ENCODE results near the gene LSAMP.

The LSAMP gene

DNA sequence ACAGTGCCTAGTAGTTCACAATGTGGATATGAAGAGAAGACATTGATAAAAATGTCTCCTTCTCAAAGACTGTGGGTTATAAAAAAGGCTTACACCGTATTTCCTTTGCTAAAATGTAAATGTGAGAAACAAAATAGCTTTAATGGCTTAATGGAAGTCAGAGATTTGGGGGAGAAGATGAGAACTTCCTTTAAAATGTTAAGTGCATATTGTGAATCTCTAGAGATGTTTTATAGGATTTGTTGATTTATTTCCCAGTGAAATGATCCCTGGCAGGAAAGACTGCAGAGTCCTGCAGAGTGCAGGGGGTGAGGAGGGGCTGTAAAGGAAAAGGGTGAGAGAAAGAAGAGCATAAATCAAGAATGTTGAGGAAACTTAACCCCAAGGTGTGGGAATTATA, 516.9 kb downstream of the LSAMP start:
- no peak for DNase-seq

DNA sequence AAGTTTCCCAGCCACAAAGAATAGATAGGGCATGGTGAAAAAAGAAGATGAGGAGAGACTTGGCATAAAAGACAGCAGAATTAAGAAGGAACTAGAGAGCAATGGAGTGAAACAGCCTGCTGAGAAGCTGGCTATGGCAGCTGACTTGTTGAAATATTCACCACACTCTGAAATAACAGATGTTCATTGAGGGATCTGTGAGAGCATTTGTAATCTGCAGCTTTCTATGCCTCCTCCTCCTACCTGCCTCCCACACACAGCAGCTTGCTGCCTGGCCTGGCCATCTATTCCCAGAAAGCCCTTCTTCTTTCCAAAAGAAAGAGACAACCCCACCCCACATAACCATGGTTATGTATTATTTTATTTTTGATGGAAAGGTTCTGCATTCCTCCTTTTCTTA, 518.1 kb downstream of the LSAMP start:
- DNase-seq: no peak

DNA sequence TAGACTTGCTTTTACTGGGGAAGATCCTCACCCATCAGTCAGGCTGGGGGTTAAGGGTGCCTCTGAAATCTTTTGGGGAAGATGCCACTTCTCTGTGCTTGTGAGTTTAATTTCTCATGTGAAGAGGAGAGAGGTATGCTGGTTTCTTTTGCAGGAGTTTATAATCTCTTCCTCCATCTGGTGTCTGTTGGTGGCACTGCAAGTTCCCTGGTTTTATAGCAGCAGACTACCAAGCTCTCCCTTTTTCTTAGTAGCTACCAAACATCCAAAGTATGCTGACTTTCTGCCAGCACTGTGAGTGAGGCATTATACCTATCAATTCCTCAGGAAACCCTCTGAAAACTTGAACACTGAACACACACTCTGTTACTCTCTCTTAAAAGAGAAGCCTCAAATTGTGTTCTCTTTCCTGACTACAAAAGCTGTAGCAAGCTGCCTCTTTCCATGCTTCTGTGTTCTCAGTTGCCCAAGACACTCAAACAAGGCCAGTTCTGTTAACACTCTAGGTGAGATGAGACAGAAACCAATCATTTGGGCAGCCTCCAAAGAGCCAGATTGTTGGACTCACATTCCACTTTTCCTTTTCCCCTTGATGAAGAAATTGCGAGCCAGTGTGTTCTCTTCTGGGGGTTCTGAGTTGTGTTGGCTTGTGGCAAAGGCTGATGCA, 522.5 kb downstream of the LSAMP start:
- no peak for DNase-seq

DNA sequence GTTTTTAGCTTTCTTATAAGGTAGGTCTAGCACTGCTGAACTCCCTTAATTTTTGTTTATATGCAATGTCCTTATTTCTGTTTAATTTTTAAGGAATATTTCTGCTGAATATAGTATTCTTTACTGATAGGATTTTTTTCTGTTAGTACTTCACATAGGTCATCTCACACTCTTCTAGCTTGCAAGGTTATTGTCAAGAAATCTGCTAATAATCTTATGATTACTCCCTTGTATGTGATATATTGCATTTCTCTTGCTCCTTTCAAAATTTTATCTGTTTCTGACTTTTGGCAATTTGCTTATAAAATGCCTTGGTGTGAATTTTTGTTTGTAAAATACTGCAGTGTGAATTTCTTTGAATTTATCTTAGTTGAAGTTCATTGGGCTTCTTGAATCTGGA, 523.6 kb downstream of the LSAMP start:
- DNase-seq: no peak

DNA sequence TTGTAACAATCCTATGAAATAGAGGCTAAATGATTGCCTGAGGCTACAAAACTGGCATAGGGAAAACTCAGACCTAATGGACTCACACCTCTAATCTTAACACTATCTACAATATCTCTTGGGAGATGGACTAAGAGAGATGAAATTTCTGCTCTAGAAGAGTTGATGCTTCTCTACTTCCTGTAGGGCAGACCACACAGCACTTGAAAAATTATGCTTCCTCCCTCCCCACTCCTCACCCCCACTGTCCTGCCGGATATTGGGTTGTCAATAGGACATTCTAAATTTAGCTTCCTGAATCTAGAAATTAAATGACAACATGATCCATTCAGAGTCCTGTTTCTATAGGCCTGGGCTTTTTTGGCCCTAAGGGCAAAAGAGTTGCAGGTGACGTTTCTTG, 526.4 kb downstream of the LSAMP start:
- no peak for DNase-seq

DNA sequence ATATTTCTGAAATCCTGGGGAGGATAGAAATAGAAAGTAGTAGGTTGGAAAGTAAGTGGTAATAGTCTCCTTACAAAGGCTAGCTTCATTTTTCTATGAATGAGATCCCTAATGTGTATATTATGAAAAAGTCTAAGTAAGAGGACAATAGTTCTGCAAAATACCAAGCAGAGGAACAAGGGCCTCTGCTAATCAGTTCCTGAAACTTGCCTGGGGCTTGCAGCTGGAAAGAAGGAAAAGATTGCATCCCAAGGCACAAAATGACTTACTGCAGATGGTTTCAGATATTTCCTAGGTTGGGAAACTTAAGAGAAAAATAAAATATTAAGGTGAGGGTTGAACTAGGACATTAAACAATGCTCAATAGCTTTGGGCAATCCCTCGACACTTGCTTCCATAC, 528.4 kb downstream of the LSAMP start:
- no peak for DNase-seq

DNA sequence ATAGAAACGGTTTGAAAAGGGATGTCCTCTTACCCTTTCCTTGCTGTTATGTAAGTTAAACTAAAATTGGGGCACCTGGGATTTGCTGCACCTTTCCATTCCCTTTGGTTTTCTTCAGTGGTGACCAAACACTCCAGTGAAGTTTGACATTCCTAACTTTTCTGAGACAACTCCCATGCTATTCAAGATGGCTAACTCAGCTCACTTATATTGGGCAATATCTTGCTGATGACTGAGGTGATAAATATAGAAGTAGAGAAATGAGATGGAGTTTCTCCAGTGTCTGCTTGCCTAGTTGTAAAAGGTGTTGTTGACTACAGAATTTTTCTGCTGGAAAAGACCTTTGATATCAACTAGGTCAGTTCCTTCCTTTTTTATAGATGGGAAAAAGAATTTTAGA, 530.2 kb downstream of the LSAMP start:
- no peak for DNase-seq

DNA sequence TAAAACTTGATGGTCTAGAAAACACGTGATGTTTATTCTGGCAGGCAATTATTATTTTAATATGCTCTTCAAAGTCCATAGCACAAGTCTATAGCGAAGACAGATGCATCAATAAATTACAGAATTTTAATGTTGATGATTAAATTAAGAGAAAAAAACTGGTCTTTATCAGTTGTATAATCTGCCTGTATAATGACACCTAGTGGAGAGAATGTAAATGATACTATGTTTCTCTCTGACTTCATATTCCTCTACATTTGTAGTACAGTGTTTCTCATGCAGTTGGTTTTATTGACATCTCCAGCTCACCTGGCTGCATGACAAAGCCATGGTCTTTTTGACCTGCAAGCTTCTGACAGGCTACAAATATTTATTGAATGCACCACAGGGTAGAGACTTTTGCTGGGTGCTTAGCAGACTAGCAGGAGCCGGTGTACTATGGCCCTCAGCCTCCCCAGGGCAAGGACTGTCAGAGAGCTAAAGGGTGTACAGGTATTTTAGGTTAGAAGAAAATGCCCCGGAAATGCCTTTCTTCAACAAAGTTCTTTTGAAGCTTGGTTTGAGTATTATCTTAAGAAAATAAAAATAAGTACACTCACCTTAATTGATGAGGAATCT, 532.1 kb downstream of the LSAMP start:
- DNase-seq: no peak

DNA sequence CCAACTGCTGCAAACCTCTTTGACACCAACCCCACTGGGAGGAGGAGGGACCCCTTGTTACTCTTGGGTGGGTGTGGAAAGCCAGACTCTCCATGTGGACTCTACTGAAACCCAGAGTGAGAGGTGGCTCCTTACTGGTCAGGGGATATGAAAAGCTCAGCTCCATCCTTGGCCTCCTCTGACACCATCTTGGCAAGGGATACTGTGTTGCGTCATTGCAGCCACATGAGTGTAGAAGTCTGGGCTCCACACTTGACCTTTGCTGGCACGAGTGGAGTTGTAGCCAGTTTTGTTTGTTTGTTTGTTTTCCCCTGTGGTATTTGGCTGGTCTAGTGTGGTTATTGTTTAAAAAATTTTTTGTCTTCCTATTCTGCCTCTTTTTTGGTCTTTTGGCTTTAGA, 532.9 kb downstream of the LSAMP start:
- DNase-seq: no peak

DNA sequence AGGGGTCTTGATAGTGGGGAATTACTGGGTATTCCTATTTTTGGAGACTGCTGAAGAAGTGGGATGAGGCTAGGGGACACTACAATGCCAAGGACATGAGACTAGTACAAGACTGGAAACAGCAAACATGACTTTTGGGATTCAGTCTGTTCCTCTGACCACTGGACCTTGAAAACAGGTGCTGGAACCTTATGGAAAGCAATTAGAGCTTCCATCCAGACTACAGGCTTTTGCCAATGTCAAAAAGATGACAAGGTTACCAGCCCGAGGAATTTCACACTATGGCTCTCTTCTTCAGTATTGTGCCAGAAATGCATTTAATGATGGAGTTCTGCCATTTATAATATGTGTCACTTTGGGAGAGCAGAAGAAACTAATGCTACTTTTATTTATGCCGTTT, 539.4 kb downstream of the LSAMP start:
- no peak for DNase-seq

DNA sequence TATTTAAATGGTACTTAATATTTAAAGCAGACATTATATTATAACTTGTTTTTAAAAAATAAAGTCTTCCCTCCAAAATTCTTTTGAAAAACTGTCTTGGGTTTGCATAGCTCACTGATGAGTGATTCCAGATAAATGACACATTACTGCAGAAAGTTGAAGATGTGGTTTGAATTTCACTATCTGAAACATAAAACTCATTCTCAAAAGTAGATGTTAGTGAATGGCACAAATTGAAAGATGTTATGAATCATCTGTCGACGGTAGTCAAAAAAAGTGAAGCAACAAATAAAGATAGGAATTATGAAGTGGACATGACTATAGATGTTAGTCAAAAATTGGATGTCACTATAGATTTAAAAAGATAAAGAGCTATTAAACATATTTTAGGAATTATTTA, 541.4 kb downstream of the LSAMP start:
- DNase-seq: no peak

DNA sequence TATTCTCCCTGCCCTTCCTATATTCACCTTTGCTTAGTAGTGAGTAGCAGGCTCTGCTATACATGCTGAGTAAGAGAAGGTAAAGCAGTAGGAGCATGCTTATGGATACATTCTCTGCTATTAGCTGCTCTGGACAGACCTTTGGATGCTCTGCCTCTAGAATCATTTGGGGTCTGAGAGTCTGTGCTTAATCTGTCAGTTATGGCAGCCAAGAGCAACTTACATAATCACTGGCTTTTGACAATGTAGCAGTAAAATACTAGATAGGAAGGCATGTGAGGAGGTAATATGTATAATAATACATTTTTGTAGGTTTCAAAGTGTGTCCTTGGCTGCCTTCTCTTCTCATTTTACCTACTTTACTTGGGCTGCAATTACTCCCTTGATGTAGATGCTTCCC, 544.3 kb downstream of the LSAMP start:
- DNase-seq: no peak

DNA sequence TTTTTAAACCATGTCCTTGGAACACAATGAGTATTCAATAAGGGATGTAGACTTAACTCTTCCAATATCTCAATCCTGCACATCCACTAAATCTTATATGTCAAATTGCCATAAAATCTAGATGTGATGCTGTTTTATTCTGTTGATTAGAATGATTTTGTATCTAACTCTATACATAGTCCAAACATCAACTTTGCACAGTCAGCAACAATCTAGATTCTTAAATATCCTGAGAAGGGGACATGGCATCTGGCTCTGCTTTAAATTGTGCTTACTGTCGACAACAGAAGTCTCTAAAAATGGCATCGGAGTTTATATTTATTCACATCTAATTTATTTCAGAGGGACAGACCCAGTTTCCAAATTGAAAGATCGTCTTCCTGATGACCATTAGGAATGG, 545.8 kb downstream of the LSAMP start:
- DNase-seq: no peak

DNA sequence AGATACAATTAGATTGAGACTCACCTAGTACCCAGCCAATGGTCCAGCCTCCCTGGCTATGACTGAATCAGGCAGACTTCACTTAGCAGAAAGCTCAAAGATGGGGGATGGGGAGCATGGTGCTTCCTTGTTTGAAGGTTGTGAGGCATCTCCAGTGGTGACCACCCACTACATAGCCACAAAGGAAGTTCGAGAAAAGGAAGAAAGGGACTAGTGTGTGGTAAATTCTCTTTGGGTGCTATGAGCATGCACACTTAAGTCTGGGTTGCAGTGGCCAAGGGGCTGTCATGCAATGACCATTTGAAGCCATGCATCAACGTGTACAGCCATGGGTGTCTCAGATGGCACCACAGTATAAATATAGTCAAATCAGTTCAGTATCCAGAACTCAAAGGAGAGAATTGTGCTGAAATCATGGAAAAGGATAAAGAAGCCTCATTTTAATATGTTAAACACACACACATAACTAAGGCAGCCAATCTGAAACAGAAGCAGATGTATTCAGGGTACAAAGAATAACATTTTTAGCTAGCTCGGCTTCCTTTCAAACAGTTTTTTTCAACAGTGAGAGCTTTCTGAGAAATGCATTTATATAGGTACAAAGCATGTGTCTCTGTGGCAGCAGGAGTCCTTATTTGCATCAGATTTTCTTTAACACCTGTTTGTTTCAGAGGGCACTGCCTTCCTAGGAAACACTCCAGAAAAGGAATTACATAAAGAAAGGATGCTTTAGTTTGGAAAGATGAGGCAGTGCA, 546.5 kb downstream of the LSAMP start:
- DNase-seq: no peak

DNA sequence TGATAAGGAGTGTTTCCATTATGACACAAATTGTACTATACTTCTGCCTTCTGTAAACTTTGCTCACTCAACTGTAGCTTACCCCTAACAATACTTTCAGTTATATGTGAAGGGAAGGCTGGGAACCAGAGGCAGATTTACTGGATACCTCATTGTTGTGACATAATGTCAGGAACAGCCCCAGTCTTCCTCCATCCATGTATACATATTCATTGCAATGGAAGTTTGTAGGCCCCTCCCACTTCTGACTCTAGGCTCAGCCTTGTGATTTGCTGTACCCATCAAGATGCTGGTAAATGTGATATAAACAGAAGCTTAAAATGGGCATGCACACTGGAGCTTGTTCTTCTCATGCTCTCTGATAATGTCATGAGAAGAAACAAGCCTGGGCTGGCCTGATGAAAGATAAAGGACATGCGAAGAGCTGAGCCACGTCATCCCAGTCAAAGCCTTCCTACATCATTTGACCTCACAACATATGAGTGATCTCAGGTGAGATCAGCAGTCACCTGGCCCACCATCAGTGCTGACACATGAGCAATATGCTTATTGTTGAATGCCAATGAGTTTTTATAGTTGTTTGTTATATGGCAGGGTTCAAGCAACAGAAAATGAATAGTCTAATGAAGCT, 554.2 kb downstream of the LSAMP start:
- no peak for DNase-seq

DNA sequence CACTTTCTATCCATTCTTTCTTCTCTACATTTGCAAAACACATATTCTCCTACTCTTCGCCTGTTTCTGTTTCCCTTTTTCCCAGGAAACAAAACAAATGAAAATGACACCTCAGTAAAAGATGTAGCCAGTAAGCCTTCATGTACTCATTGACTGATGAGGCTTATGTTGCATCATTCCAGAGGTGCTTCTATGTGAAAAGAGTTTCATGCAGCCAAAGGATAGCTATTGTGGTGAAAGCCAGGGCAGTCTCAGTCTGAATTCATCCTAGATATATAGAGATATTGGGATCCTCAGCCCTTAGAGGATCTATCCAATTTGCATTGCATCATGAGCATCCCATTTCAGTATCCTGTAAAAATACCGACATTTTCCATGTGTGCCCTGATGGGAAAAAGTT, 554.7 kb downstream of the LSAMP start:
- DNase-seq: no peak

DNA sequence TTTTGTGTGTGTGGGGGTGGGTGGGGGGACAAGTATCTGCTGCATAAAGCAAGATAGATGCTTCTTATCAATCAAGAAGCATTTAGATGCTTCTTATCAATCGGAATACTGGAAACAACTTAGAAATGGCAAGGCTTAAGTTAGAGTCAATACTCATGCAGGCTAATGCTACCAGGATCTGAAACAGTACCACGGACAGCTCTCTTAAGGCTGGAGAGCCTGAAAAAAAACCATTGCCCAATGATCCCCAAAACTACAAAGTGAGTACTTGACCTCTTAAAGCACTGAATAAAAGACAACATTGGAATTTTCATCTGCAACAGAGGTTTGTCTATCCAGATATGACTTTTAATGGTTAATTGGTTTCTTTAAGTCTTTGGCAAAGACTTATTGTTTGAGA, 559.7 kb downstream of the LSAMP start:
- DNase-seq: no peak

DNA sequence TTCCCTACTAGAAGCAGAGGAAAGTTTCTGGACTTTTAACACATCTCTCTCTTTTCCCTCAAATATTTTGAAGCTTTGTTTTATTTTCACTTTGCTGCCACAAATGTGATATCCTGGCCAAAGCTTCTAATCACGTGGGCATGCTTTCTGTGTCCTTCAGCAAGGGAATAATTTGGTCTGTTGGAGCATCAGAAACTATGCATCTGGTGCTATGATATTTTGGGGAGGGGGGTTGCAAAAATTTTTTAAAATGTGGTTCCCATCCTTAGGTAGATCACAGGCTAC, 567.7 kb downstream of the LSAMP start:
- DNase-seq: no peak

DNA sequence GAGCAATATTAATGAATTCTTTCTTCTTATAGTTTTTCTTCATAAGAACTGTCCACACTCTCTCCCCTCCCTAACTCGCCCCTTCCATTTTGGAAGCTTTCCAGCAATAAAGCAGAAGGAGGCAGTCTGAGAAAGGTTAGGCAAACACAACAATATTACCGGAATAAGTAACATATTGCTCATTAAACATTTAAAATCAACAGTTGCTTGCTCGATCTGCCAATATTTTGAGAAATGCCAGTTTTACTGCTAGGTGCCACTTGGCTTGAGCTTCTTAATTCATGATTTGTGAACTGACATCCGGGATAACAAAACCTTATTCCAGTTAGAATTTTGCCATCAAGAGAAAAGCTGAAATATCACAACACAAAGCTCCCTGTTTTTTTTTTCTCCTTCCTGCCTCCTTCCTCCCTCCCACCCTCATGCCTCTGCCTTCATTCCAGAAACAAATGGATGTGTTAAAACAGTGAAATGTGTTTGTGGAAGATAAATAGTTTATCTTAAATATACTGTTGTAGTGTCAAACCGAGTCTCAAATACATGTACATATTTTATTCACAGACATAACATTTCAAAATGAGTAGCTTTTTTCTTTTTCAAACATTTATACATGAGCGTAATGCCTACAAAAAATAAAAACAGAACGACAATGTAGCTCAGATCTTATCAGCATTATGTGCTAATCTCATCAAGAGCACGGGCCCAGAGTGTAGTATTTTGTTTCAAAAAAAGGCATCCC, 568.2 kb downstream of the LSAMP start:
- no peak for DNase-seq

DNA sequence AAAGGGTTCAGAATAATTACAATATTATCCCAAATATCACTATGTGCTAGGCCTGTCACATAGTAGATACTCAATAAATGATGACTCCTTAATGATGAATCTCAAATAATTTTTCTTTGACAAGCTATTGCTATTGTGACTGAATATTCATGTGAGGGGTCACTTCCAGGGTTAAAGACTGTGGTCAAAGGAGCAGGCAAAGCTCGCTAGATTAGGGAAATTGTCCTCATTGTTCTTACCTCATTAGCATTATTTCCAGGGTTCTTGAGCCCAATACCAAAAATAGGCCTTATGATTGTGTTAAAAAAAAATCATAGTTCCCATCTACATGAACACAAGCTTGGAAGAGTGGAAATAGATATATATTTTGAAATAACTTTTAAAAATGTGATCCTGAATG, 569.8 kb downstream of the LSAMP start:
- no peak for DNase-seq

DNA sequence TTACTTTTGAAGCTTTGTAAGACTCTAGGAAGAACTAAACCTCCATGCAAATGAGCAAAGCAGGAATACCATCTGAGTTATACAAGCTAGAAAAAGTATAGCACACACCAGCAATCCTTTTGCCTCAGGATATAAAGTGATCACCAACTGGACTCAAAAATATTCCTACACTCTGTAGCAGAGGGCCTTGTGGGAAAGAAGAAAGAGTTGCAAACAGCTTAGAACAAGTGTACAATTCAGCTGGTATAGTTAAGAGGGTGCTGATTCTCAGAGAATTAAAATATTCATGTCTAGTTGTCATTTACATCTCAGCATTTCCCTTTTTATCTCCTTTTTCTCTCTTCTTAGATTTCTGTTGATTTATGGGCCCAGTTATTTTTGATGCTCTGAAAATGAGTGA, 573.6 kb downstream of the LSAMP start:
- DNase-seq: no peak

DNA sequence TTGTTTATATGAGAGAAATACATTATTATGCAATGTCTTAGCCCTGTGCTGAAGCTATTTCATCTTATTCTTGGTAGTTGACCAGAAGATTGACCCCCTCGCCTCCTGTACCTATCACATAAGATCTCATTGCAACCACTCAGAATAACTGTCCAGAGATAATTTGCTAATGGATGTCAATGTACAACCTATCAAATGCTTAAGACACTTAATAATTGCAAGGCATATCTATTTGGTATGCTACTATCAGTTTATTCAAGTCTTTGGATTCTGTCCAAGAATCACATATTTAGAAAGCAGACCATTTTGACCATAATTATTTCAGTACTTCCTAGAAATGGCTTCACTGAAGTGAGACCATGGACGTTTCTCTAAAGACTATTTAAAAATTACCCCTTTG, 580.4 kb downstream of the LSAMP start:
- no peak for DNase-seq

DNA sequence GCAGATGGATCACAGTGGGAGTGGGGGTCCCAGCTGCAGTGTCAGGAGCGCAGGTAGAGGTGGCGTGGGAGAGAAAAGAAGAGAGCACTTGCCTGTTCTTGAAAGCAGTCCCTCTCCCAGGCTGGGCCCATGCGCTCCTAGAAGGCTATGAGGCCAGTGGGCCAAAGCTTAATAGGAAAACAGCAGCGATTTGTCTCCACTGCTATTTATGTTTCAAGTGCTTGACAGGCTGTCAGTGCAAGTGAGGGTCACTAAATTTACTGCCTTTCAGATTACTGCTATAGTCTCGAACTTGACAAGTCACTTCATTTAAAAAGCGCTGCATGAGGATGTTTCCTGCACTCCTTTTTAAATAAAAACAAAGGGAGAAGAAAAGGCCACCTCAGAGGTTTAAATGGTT, 582.4 kb downstream of the LSAMP start:
- no peak for DNase-seq

DNA sequence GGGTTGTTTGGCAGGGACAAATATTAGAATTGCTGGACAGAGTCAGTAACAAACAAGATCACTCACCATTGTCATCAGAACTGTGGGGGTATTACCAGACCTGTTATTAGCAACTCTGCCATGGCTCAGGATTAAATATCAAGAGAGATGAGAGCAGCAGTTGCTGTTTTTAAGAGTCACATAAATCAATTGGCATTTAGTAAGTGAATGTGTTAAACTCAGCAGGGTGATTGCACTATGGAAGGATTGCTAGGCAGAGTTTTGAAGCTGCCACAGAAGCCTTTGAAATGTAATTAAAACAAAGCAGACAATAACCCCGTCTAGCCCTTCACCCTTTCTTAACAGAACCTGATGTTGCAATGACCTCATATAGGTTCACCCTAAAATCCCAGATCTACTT, 583.2 kb downstream of the LSAMP start:
- DNase-seq: no peak
